H1 (cell line): Measurements from ENCODE around the gene HS2ST1.

ENCODE experiments used
- RFX5 ChIP-seq: IDR thresholded peaks from 2 replicates; pipeline ENCODE4 v1.6.1; 2011; ENCODE audit warnings: low read depth, low read length, improper control_type of control experiment, borderline replicate concordance
- TF ChIP-seq, protein P1 (sequence below), 3 experiments: IDR thresholded peaks; 1 replicate in 2 of 3; 2 replicates in 1 of 3; pipeline versions ENCODE4 v1.5.1 to v1.6.1; 2011; ENCODE audit warnings: low read length in 3 of 3, mild to moderate bottlenecking in 3 of 3, inconsistent platforms in 2 of 3, low read depth in 1 of 3, moderate library complexity in 1 of 3; ENCODE audit not compliant: insufficient read depth in 1 of 3; ENCODE audit errors: control extremely low read depth in 1 of 3
- TF ChIP-seq, protein P2 (sequence below): IDR thresholded peaks from 2 replicates; pipeline ENCODE4 v1.6.1; 2011; ENCODE audit warnings: low read length, improper control_type of control experiment

DNA sequence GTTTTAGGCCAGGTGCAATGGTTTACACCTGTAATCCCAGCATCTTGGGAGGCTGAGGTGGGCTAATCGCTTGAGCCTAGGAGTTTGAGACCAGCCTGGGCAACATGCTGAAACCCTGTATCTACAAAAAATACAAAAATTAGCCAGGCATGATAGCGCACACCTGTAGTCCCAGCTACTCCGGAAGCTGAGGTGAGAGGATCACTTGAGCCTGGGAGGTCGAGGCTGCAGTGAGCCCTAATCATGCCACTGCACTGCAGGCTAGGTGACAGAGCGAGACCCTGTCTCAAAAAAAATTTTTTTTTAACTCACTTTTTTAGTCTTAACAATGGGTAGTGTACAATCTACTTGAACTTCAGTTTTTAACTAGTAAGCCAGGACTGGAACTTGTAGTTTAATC, 137.5 kb downstream of the HS2ST1 start:
- TF ChIP-seq, protein P1, sequence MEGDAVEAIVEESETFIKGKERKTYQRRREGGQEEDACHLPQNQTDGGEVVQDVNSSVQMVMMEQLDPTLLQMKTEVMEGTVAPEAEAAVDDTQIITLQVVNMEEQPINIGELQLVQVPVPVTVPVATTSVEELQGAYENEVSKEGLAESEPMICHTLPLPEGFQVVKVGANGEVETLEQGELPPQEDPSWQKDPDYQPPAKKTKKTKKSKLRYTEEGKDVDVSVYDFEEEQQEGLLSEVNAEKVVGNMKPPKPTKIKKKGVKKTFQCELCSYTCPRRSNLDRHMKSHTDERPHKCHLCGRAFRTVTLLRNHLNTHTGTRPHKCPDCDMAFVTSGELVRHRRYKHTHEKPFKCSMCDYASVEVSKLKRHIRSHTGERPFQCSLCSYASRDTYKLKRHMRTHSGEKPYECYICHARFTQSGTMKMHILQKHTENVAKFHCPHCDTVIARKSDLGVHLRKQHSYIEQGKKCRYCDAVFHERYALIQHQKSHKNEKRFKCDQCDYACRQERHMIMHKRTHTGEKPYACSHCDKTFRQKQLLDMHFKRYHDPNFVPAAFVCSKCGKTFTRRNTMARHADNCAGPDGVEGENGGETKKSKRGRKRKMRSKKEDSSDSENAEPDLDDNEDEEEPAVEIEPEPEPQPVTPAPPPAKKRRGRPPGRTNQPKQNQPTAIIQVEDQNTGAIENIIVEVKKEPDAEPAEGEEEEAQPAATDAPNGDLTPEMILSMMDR (IDR thresholded peaks at IDR 0.05; ENCODE audit: control extremely low read depth in 1 of 3, insufficient read depth in 1 of 3, low read depth in 1 of 3, low read length in 3 of 3), result no peak
- TF ChIP-seq RFX5, result no peak
- TF ChIP-seq, protein P2, sequence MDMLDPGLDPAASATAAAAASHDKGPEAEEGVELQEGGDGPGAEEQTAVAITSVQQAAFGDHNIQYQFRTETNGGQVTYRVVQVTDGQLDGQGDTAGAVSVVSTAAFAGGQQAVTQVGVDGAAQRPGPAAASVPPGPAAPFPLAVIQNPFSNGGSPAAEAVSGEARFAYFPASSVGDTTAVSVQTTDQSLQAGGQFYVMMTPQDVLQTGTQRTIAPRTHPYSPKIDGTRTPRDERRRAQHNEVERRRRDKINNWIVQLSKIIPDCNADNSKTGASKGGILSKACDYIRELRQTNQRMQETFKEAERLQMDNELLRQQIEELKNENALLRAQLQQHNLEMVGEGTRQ, result no peak
